Astrocyte (in vitro differentiated cells and primary cell): ENCODE data around the gene RANBP2.

ENCODE experiments used
- EZH2 ChIP-seq: IDR thresholded peaks from 2 replicates; pipeline ENCODE4 v1.6.1; 2012; ENCODE audit warnings: mild to moderate bottlenecking, low read length, inconsistent platforms; ENCODE audit not compliant: insufficient read depth
- TF ChIP-seq, protein P1 (sequence below): IDR thresholded peaks from 2 replicates; pipeline ENCODE4 v1.5.1; 2011; ENCODE audit warnings: low read depth, mild to moderate bottlenecking, inconsistent platforms, low read length, moderate library complexity; ENCODE audit not compliant: insufficient read depth

DNA sequence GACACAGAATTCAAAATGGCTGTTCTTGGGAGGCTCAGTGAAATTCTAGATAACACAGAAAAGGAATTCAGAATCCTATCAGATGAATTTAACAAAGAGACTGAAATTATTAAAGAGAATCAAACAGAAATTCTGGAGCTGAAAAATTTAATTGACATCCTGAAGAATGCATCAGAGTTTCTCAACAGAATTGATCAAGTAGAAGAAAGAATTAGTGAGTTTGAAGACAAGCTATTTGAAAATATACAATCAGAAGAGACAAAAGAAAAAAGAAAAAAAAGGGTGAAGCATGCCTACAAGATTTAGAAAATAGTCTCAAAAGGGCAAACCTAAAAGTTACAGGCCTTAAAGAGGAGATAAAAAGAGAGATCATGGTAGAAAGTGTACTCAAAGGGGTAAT, 12.0 kb upstream of the RANBP2 start:
- TF ChIP-seq, protein P1, sequence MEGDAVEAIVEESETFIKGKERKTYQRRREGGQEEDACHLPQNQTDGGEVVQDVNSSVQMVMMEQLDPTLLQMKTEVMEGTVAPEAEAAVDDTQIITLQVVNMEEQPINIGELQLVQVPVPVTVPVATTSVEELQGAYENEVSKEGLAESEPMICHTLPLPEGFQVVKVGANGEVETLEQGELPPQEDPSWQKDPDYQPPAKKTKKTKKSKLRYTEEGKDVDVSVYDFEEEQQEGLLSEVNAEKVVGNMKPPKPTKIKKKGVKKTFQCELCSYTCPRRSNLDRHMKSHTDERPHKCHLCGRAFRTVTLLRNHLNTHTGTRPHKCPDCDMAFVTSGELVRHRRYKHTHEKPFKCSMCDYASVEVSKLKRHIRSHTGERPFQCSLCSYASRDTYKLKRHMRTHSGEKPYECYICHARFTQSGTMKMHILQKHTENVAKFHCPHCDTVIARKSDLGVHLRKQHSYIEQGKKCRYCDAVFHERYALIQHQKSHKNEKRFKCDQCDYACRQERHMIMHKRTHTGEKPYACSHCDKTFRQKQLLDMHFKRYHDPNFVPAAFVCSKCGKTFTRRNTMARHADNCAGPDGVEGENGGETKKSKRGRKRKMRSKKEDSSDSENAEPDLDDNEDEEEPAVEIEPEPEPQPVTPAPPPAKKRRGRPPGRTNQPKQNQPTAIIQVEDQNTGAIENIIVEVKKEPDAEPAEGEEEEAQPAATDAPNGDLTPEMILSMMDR: no peak
- no peak for TF ChIP-seq EZH2
